Measurements from ENCODE around the gene PCSK6.
A peak's percentile ranks its signal among the peaks of the same experiment; 100 is the strongest.

Gene PCSK6

GRCh38 chr15:101272584-101272983 lies 216.9 kb downstream of the PCSK6 start:
- no peak for DNase-seq

- DNase-seq: no peak
Measured at GRCh38 chr15:101269479-101270223, 219.9 kb downstream of the PCSK6 start.

GRCh38 chr15:101267320-101268104 lies 222.0 kb downstream of the PCSK6 start:
- DNase-seq: no peak

GRCh38 chr15:101266787-101267186 lies 222.7 kb downstream of the PCSK6 start:
- no peak for DNase-seq

- no peak for DNase-seq
Measured at GRCh38 chr15:101266034-101266433, 223.5 kb downstream of the PCSK6 start.

GRCh38 chr15:101264911-101265641 lies 224.4 kb downstream of the PCSK6 start:
- DNase-seq: no peak

GRCh38 chr15:101264011-101264410 lies 225.5 kb downstream of the PCSK6 start:
- no peak for DNase-seq

GRCh38 chr15:101262551-101262950 lies 227.0 kb downstream of the PCSK6 start:
- DNase-seq: no peak

- DNase-seq: peak; percentile 62
Measured at GRCh38 chr15:101258238-101259144, 231.0 kb downstream of the PCSK6 start.

- DNase-seq: no peak
Measured at GRCh38 chr15:101256757-101257156, 232.8 kb downstream of the PCSK6 start.

- no peak for DNase-seq
Measured at GRCh38 chr15:101255615-101256241, 233.8 kb downstream of the PCSK6 start.

- DNase-seq: no peak
Measured at GRCh38 chr15:101255051-101255395, 234.5 kb downstream of the PCSK6 start.

GRCh38 chr15:101254157-101255050 lies 235.1 kb downstream of the PCSK6 start:
- DNase-seq: no peak

All from right kidney (tissue), 1 donor.